ENCODE results near the gene LCN1. TPM values are rescaled to one million over a fixed set of nuclear protein-coding genes. Genes with fewer than 3 reads are reported as not detected.

LCN1 gene
- total and polyA plus RNA-seq, 2 of the 8 experiments (the other 6 are each of a cell fraction or from before 2014, with no cell fraction given), result not detected

DNA sequence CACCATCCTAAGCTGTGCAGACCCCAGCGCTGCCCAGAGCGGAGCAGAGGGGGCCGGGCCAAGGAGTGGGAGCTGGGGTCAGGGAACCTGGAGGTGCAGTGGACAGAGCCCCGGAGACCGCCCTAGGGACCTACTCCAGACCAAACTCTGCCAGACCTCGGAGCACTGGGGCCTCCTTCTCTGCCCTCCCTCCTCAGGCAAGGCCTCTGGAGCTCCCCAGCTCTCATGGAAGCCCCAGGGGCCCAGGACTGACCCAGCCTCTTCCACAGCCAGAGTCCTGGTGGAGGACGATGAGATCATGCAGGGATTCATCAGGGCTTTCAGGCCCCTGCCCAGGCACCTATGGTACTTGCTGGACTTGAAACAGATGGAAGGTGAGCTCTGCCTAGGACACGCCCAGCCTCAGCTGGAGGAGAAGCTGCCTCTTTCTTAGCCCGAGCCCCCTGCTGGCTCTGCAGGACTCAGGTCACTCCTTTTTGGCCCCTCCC lies 43.9 kb downstream of the LCN1 start:
- Histone ChIP-seq H3K18ac (ENCODE audit: extremely low read depth, low read length) (no peak overlapping the region), H3K27me3 (replicated peaks in 1 of 4; ENCODE audit: control insufficient read depth in 3 of 4, extremely low read depth in 1 of 4, insufficient read depth in 3 of 4, low read length in 3 of 4) (no peaks in the 10 kb centered on the region), H2BK120ac (replicated peaks; ENCODE audit: low read depth, low read length) (no peak overlapping the region), H3K4me2 (ENCODE audit: insufficient read depth in 1 of 2, low read depth in 2 of 2, low read length in 2 of 2) (no peak overlapping the region), H3K36me3 (ENCODE audit: control insufficient read depth in 2 of 4, insufficient read depth in 4 of 4, low read length in 3 of 4) (no peaks in the 10 kb centered on the region), H4K20me1 (replicated peaks in 1 of 2; ENCODE audit: control insufficient read depth in 1 of 2, insufficient read depth in 2 of 2, low read length in 2 of 2) (no peaks in the 10 kb centered on the region), H2AFZ (ENCODE audit: low read length) (no peak overlapping the region), H3K4me3 (ENCODE audit: extremely low read depth in 1 of 4, insufficient read depth in 2 of 4, low read depth in 3 of 4, low read length in 4 of 4) (no peak overlapping the region), H3K23ac (ENCODE audit: insufficient read length) (no peak overlapping the region), H2BK20ac (ENCODE audit: low read length) (no peak overlapping the region), H4K5ac (ENCODE audit: insufficient read length, low read depth, low read length) (no peak overlapping the region), H3K4ac (replicated peaks; ENCODE audit: insufficient read length, low read depth, low read length) (no peak overlapping the region), H2BK12ac (ENCODE audit: low read depth, low read length) (no peak overlapping the region), H2BK5ac (ENCODE audit: low read depth, low read length) (no peak overlapping the region), H3K79me2 (ENCODE audit: control insufficient read depth in 1 of 2, insufficient read depth in 2 of 2, low read length in 2 of 2) (no peaks in the 10 kb centered on the region), H3K23me2 (ENCODE audit: low read depth, low read length) (no peaks in the 10 kb centered on the region; the same call in 1 of the 2 replicates), H2BK15ac (ENCODE audit: low read length) (no peak overlapping the region), H4K91ac (replicated peaks; ENCODE audit: insufficient read length, low read length) (no peak overlapping the region), H4K8ac (ENCODE audit: extremely low read depth, insufficient read depth, low read length) (no peak overlapping the region; the same call in 1 of the 2 replicates), H3K4me1 (replicated peaks in 1 of 4; ENCODE audit: control insufficient read depth in 3 of 4, insufficient read depth in 4 of 4, low read length in 3 of 4) (no peaks in the 10 kb centered on the region; a peak in 1 of 7 replicates), H3K56ac (replicated peaks; ENCODE audit: insufficient read length, low read depth, low read length) (no peak overlapping the region), H3K27ac (ENCODE audit: low read depth, low read length) (no peak overlapping the region), H3K79me1 (ENCODE audit: low read depth, low read length) (no peaks in the 10 kb centered on the region), H2AK5ac (ENCODE audit: low read depth, low read length) (no peak overlapping the region), H3K14ac (ENCODE audit: insufficient read length) (no peak overlapping the region), H3K9ac (replicated peaks in 1 of 4; ENCODE audit: extremely low read depth in 1 of 4, low read depth in 3 of 4, low read length in 3 of 4) (no peak overlapping the region), H3K9me3 (ENCODE audit: insufficient read depth in 2 of 2, low read depth in 1 of 2, low read length in 1 of 2) (peaks cover 0 to 13% of the 10 kb centered on the region in 2 experiments; a peak in 3 of 4 replicates)
- FAIRE-seq, result no peak
- 93% methylated on average over 9 of the region's 9 CpGs; no CpG with 5 or more reads in 1 of the 2 experiments for WGBS, 2 experiments (ENCODE audit: extremely low coverage in 1 of 2, insufficient coverage in 1 of 2, insufficient read length in 1 of 2, insufficient replicate concordance in 2 of 2, low coverage in 1 of 2, low lambda C conversion rate in 2 of 2, missing lambda C conversion rate in 1 of 2)
- POLR2A ChIA-PET (ENCODE audit: partially characterized antibody), result interaction anchor here (0.8 kb wide), 1 partner anchor 41 kb away, joined by 3 read pairs; no protein-coding TSS in a partner anchor
- CTCF ChIA-PET (ENCODE audit: partially characterized antibody), result interaction anchor here (0.6 to 1.3 kb wide), 3 partner anchors 9 to 534 kb away, joined by 3 to 10 read pairs (median 4); no protein-coding TSS in a partner anchor
- DNase-seq (ENCODE audit: low read depth in 1 of 2, low spot score in 2 of 2), result no peak
- TF ChIP-seq MAX (IDR thresholded peaks at IDR 0.05), result no peak
- no peak for TF ChIP-seq PHF8 (conservative IDR thresholded peaks at IDR 0.05; ENCODE audit: low read depth, low read length)
- TF ChIP-seq KDM5A (IDR thresholded peaks at IDR 0.05; ENCODE audit: low read length), result no peak
- no peak for TF ChIP-seq CBX8 (IDR thresholded peaks at IDR 0.05; ENCODE audit: borderline replicate concordance, low read depth, low read length)
- TF ChIP-seq MAFK (IDR thresholded peaks at IDR 0.05; ENCODE audit: low read depth, low read length), result no peak
- TF ChIP-seq CBX5 (IDR thresholded peaks at IDR 0.05; ENCODE audit: low read depth, low read length), result no peak
- TF ChIP-seq NANOG (IDR thresholded peaks at IDR 0.05; ENCODE audit: insufficient read depth, low read depth, low read length, poor library complexity, severe bottlenecking), result no peak
- TF ChIP-seq TAF1 (IDR thresholded peaks at IDR 0.05; ENCODE audit: low read depth, low read length), result no peak
- TF ChIP-seq, protein P1, sequence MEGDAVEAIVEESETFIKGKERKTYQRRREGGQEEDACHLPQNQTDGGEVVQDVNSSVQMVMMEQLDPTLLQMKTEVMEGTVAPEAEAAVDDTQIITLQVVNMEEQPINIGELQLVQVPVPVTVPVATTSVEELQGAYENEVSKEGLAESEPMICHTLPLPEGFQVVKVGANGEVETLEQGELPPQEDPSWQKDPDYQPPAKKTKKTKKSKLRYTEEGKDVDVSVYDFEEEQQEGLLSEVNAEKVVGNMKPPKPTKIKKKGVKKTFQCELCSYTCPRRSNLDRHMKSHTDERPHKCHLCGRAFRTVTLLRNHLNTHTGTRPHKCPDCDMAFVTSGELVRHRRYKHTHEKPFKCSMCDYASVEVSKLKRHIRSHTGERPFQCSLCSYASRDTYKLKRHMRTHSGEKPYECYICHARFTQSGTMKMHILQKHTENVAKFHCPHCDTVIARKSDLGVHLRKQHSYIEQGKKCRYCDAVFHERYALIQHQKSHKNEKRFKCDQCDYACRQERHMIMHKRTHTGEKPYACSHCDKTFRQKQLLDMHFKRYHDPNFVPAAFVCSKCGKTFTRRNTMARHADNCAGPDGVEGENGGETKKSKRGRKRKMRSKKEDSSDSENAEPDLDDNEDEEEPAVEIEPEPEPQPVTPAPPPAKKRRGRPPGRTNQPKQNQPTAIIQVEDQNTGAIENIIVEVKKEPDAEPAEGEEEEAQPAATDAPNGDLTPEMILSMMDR (IDR thresholded peaks at IDR 0.05; ENCODE audit: control extremely low read depth in 1 of 3, insufficient read depth in 1 of 3, low read depth in 1 of 3, low read length in 3 of 3), result no peak
- no peak for TF ChIP-seq EP300 (IDR thresholded peaks at IDR 0.05; ENCODE audit: borderline replicate concordance in 1 of 2, low read depth in 2 of 2, low read length in 2 of 2)

All from H1 (cell line).